DND-41 (cell line): Measurements from ENCODE around the gene NRCAM.

ENCODE experiments used
- ATAC-seq: fragments of 200-7000 bp; cut with Tn5 transposase; 3 replicates; pipeline ENCODE4 v1.9.1; 2021; ENCODE audit warnings: low read depth; ENCODE audit not compliant: insufficient read depth
- DNase-seq: peaks from one replicate; pipeline ENCODE4 v3.0.0-alpha.2; 2020
- H2AFZ ChIP-seq: 2 replicates; pipeline ENCODE4 v1.6.0; 2012; ENCODE audit warnings: low read depth, low read length
- H3K27ac ChIP-seq: 2 replicates; pipeline ENCODE4 v1.5.1; 2012; ENCODE audit warnings: low read length, inconsistent platforms
- H3K27me3 ChIP-seq: fragments of 200-600 bp; sonication (generic); 2 replicates; pipeline ENCODE4 v1.6.0; 2012; ENCODE audit warnings: low read length, mild to moderate bottlenecking, inconsistent platforms; ENCODE audit not compliant: insufficient read depth, poor library complexity
- H3K36me3 ChIP-seq: 2 replicates; pipeline ENCODE4 v1.5.1; 2012; ENCODE audit warnings: low read length, inconsistent platforms; ENCODE audit not compliant: insufficient read depth
- H3K4me1 ChIP-seq: 2 replicates; pipeline ENCODE4 v1.5.1; 2012; ENCODE audit warnings: mild to moderate bottlenecking, low read length; ENCODE audit not compliant: insufficient read depth
- H3K4me2 ChIP-seq: 2 replicates; pipeline ENCODE4 v1.6.0; 2012; ENCODE audit warnings: mild to moderate bottlenecking, moderate library complexity, low read length, inconsistent platforms; ENCODE audit not compliant: insufficient read depth
- H3K4me3 ChIP-seq, 2 experiments: fragments of 200-600 bp in 1 of 2; shearing (Covaris generic) in 1 of 2; 2 replicates each; pipeline ENCODE4 v1.5.1; 2012 to 2016; ENCODE audit warnings: inconsistent platforms in 2 of 2, low read length in 2 of 2, mild to moderate bottlenecking in 2 of 2, low read depth in 1 of 2, moderate library complexity in 1 of 2
- H3K79me2 ChIP-seq: 2 replicates; pipeline ENCODE4 v1.6.0; 2012; ENCODE audit warnings: low read length, inconsistent platforms; ENCODE audit not compliant: insufficient read depth
- H3K9ac ChIP-seq: 2 replicates; pipeline ENCODE4 v1.6.0; 2012; ENCODE audit warnings: low read depth, mild to moderate bottlenecking, inconsistent platforms, low read length, moderate library complexity
- H3K9me3 ChIP-seq: 2 replicates; pipeline ENCODE4 v1.5.1; 2012; ENCODE audit warnings: low read length, moderate library complexity, mild to moderate bottlenecking, inconsistent platforms; ENCODE audit not compliant: insufficient read depth, severe bottlenecking
- H4K20me1 ChIP-seq: 2 replicates; pipeline ENCODE4 v1.6.0; 2012; ENCODE audit warnings: low read length; ENCODE audit not compliant: insufficient read depth
- CTCF ChIP-seq: IDR thresholded peaks from 2 replicates; pipeline ENCODE4 v1.5.1; 2012; ENCODE audit warnings: borderline replicate concordance, low read length, moderate library complexity, mild to moderate bottlenecking; ENCODE audit not compliant: poor library complexity, severe bottlenecking; ENCODE audit errors: extremely low read depth
- EZH2 ChIP-seq: IDR thresholded peaks from 3 replicates; pipeline ENCODE4 v1.6.1; 2012; ENCODE audit warnings: borderline replicate concordance, low read depth, mild to moderate bottlenecking, moderate library complexity, low read length, inconsistent platforms; ENCODE audit not compliant: severe bottlenecking

The NRCAM gene

GRCh38 chr7:108314551-108314950 lies 141.7 kb downstream of the NRCAM start:
- ATAC-seq (no peak), DNase-seq (no peak)
- Histone ChIP-seq H3K9me3 (no peaks in the 10 kb centered on the region), H3K4me1 (no peaks in the 10 kb centered on the region), H3K4me2 (no peak overlapping the region), H2AFZ (no peak overlapping the region), H3K27me3 (no peaks in the 10 kb centered on the region), H4K20me1 (no peaks in the 10 kb centered on the region), H3K27ac (no peak overlapping the region), H3K9ac (no peak overlapping the region), H3K79me2 (no peaks in the 10 kb centered on the region), H3K36me3 (no peaks in the 10 kb centered on the region), H3K4me3 (no peak overlapping the region)
- TF ChIP-seq EZH2 (no peak), CTCF (no peak)

- TF ChIP-seq EZH2 (no peak), CTCF (no peak)
- ATAC-seq (no peak), DNase-seq (no peak)
- Histone ChIP-seq H3K9ac (no peak overlapping the region), H3K9me3 (no peaks in the 10 kb centered on the region), H4K20me1 (no peaks in the 10 kb centered on the region), H3K4me1 (no peaks in the 10 kb centered on the region), H3K36me3 (no peaks in the 10 kb centered on the region), H3K4me3 (no peak overlapping the region), H2AFZ (no peak overlapping the region), H3K27me3 (no peaks in the 10 kb centered on the region), H3K4me2 (no peak overlapping the region), H3K27ac (no peak overlapping the region), H3K79me2 (no peaks in the 10 kb centered on the region)
Measured at GRCh38 chr7:108314049-108314448, 142.2 kb downstream of the NRCAM start.

- H3K27ac ChIP-seq: no peak overlapping the region
- ATAC-seq (no peak), DNase-seq (no peak)
- H3K27me3 ChIP-seq: no peaks in the 10 kb centered on the region
- H3K9ac ChIP-seq: no peak overlapping the region
- H4K20me1 ChIP-seq: no peaks in the 10 kb centered on the region
- no peaks in the 10 kb centered on the region for H3K4me1 ChIP-seq
- H3K9me3 ChIP-seq: no peaks in the 10 kb centered on the region
- no peak overlapping the region for H3K4me3 ChIP-seq
- no peaks in the 10 kb centered on the region for H3K79me2 ChIP-seq
- H2AFZ ChIP-seq: no peak overlapping the region
- no peak overlapping the region for H3K4me2 ChIP-seq
- H3K36me3 ChIP-seq: no peaks in the 10 kb centered on the region
- TF ChIP-seq EZH2 (no peak), CTCF (no peak)
Measured at GRCh38 chr7:108313086-108313485, 143.2 kb downstream of the NRCAM start.
